ENCODE data around the gene RYR1.

DNA sequence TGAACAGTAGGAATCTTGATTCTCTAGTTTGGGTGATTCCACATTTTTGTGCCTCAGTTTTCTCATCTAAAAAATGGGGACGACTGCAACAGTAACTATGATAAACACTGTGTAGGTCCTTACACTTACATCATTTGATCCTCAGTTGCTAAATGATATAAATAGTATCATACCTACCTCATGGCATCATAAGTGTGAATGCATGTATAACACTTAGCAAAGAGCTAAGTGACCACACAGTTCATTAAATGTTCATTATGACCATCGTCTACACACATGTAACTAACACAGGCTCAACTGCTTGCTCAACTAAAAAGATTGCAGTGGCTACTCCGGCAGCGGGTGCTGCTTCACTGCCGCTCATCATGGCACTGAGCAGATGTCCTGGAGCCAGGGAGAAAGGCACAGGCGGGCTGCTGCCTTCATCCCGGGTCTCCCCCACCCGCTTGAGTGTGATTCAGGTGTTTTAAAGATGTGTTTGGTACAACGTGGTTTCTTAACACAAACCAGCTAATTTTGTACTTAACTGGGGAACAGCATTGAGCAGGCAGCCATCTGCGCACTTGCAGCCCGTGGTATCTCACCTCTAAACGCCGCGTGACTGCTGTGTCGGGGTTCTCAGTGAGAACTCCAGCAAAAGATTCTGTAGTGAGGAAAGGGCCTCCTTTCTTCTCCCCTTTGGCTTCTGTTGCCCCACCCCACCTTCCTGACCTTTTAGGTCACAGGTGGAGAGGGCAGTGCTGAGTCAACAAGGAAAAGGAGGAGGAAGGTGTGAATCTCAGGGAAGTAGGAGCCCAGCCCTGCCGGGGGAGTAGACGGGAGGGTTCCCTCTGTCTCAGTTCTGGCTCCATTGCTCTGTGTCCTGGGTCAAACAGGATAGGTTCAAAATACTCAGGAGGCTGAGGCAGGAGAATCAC lies 202.2 kb downstream of the RYR1 start:
- TF ChIP-seq POLR2A (IDR thresholded peaks at IDR 0.05): no peak
- TF ChIP-seq, protein P1, sequence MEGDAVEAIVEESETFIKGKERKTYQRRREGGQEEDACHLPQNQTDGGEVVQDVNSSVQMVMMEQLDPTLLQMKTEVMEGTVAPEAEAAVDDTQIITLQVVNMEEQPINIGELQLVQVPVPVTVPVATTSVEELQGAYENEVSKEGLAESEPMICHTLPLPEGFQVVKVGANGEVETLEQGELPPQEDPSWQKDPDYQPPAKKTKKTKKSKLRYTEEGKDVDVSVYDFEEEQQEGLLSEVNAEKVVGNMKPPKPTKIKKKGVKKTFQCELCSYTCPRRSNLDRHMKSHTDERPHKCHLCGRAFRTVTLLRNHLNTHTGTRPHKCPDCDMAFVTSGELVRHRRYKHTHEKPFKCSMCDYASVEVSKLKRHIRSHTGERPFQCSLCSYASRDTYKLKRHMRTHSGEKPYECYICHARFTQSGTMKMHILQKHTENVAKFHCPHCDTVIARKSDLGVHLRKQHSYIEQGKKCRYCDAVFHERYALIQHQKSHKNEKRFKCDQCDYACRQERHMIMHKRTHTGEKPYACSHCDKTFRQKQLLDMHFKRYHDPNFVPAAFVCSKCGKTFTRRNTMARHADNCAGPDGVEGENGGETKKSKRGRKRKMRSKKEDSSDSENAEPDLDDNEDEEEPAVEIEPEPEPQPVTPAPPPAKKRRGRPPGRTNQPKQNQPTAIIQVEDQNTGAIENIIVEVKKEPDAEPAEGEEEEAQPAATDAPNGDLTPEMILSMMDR (IDR thresholded peaks at IDR 0.05): no peak

Data from lower leg skin (tissue), 3 donors.